Retinal pigment epithelial cell (primary cell): ENCODE data around the gene BOC.

Experiments used
- DNase-seq: peaks from one replicate; pipeline ENCODE4 v3.0.0-alpha.2; 2010; ENCODE audit warnings: low read depth
- H3K4me3 ChIP-seq: 2 replicates; pipeline ENCODE4 v1.5.1; 2011; ENCODE audit warnings: mild to moderate bottlenecking, low read length, control low read depth, moderate library complexity
- TF ChIP-seq, protein P1 (sequence below): conservative IDR thresholded peaks from 2 replicates; pipeline ENCODE4 v1.5.1; 2011; ENCODE audit warnings: low read depth, low read length, control low read depth, inconsistent platforms

BOC gene, protein sequence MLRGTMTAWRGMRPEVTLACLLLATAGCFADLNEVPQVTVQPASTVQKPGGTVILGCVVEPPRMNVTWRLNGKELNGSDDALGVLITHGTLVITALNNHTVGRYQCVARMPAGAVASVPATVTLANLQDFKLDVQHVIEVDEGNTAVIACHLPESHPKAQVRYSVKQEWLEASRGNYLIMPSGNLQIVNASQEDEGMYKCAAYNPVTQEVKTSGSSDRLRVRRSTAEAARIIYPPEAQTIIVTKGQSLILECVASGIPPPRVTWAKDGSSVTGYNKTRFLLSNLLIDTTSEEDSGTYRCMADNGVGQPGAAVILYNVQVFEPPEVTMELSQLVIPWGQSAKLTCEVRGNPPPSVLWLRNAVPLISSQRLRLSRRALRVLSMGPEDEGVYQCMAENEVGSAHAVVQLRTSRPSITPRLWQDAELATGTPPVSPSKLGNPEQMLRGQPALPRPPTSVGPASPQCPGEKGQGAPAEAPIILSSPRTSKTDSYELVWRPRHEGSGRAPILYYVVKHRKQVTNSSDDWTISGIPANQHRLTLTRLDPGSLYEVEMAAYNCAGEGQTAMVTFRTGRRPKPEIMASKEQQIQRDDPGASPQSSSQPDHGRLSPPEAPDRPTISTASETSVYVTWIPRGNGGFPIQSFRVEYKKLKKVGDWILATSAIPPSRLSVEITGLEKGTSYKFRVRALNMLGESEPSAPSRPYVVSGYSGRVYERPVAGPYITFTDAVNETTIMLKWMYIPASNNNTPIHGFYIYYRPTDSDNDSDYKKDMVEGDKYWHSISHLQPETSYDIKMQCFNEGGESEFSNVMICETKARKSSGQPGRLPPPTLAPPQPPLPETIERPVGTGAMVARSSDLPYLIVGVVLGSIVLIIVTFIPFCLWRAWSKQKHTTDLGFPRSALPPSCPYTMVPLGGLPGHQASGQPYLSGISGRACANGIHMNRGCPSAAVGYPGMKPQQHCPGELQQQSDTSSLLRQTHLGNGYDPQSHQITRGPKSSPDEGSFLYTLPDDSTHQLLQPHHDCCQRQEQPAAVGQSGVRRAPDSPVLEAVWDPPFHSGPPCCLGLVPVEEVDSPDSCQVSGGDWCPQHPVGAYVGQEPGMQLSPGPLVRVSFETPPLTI

DNA sequence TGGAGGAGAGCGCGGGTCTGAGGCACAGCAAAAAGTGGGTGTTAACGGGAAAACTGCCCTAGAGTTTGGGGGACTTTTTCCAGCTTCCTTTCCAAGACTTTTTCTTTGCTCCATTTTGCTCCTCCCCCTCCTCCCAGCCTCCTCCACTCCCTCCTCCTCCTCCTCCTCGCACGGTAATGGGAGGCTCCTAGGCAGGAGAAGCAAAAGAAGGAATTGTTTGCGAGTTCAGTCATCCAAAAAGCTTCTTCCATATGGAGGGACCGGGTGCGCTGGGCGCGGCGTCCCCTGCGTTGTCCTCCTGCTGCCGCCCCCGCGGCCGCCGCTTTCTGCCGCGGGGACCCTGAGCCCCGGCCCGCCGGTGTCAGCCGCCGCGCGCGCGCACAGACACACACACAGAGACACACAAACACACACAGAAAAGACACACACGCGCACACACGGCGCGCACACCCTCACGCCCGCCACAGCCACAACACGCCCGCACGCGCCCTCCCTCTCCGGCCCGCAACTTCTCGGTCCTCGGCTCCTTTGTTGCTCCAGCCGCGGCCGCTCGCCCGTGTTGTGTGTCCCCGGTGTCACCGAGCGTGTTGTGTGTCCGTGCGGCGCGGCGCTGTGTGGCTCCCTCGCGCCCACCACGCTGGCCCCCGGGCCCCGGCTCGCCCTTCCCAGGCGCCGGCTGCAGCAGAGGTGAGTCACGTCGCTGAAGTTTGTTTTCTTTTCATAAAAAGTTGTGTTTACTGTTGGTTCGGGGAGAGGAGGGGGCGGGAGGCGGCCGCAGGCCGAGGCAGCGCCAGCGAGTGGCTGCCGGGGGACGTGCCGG lies at the start of gene BOC:
Gene BOC (plus strand): TSS at position 228 of the 820 bp plus-strand sequence. CDS start 38,246 bp downstream, outside the sequence.
- no peak for DNase-seq
- peak within 1 kb of the TSS; percentile 75 for H3K4me3 ChIP-seq
- TF ChIP-seq, protein P1, sequence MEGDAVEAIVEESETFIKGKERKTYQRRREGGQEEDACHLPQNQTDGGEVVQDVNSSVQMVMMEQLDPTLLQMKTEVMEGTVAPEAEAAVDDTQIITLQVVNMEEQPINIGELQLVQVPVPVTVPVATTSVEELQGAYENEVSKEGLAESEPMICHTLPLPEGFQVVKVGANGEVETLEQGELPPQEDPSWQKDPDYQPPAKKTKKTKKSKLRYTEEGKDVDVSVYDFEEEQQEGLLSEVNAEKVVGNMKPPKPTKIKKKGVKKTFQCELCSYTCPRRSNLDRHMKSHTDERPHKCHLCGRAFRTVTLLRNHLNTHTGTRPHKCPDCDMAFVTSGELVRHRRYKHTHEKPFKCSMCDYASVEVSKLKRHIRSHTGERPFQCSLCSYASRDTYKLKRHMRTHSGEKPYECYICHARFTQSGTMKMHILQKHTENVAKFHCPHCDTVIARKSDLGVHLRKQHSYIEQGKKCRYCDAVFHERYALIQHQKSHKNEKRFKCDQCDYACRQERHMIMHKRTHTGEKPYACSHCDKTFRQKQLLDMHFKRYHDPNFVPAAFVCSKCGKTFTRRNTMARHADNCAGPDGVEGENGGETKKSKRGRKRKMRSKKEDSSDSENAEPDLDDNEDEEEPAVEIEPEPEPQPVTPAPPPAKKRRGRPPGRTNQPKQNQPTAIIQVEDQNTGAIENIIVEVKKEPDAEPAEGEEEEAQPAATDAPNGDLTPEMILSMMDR, result peak; percentile 0

GRCh38 chr3:113161661-113162060 lies 49.7 kb upstream of the BOC start:
- TF ChIP-seq, protein P1, result no peak
- no peak for DNase-seq
- H3K4me3 ChIP-seq, result no peak overlapping the region

- no peak for DNase-seq
- TF ChIP-seq, protein P1, result no peak
- H3K4me3 ChIP-seq, result no peak overlapping the region
Observed at GRCh38 chr3:113163152-113163551, 48.2 kb upstream of the BOC start.

DNA sequence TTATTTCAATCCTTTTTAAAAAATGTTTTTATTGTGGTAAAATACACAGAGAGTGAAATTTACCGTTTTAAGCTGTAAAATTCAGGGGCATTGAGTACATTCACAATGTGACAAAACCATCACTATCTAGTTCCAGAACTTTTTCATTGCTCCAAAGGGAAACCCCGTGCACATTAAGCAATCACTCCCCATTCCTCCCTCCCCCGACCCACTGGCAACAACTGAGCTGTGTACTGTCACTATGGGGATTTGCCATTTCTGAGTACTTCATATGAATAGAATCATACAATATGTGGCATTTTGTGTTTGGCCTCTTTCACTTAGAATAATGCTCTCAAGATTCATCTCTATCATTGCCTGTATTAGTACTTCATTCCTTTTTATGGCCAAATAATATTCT lies 45.5 kb upstream of the BOC start:
- no peak overlapping the region for H3K4me3 ChIP-seq
- no peak for DNase-seq
- TF ChIP-seq, protein P1, result no peak

GRCh38 chr3:113166357-113166718 lies 45.0 kb upstream of the BOC start:
- no peak overlapping the region for H3K4me3 ChIP-seq
- TF ChIP-seq, protein P1, result no peak
- DNase-seq, result no peak

GRCh38 chr3:113166719-113167492 lies 44.5 kb upstream of the BOC start:
- DNase-seq, result peak; percentile 55
- H3K4me3 ChIP-seq, result no peak overlapping the region
- TF ChIP-seq, protein P1, result no peak
